Left lung (tissue), 10 donors: Measurements from ENCODE around the gene TRIM25. TPM values are rescaled to one million over a fixed set of nuclear protein-coding genes. Genes with fewer than 3 reads are reported as not detected.

Experiments used
- ATAC-seq: fragments of 200-7000 bp; cut with Tn5 transposase; one replicate; pipeline ENCODE4 v1.9.1; 2020; ENCODE audit warnings: moderate library complexity
- DNase-seq, 4 donors: peaks; one replicate each; pipeline ENCODE4 v3.0.0-alpha.2; 2013 to 2020
- H3K27ac ChIP-seq, 2 donors: fragments of 200-600 bp; sonication (generic) in 1 of 2; one replicate each; pipeline versions ENCODE4 v1.5.0 to v1.8.0; 2020 to 2021
- H3K27me3 ChIP-seq, 2 donors: fragments of 200-600 bp; sonication (generic) in 1 of 2; one replicate each; pipeline versions ENCODE4 v1.5.0 to v1.8.0; 2020 to 2021
- H3K36me3 ChIP-seq, 2 donors: fragments of 200-600 bp; sonication (generic) in 1 of 2; one replicate each; pipeline versions ENCODE4 v1.5.0 to v1.8.0; 2020 to 2021
- H3K4me1 ChIP-seq, 2 donors: fragments of 200-600 bp; one replicate each; pipeline ENCODE4 v1.8.0; 2021
- H3K4me3 ChIP-seq, 2 donors: fragments of 200-600 bp; sonication (generic) in 1 of 2; one replicate each; pipeline versions ENCODE4 v1.5.0 to v1.8.0; 2020 to 2021; ENCODE audit warnings: mild to moderate bottlenecking in 1 of 2
- H3K9me3 ChIP-seq, 2 donors: fragments of 200-600 bp; sonication (generic) in 1 of 2; one replicate each; pipeline versions ENCODE4 v1.5.0 to v1.8.0; 2020 to 2021
- intact Hi-C, 2 donors: fragments of 100-400 bp; cut with DNase I; formaldehyde crosslinking; loops; one replicate each; pipeline versions ENCODE4 v1.11.2 to v1.14.2; 2022
- polyA plus RNA-seq, 6 donors: library from polyadenylated mRNA; unstranded; fragments of 120-200 nt; gene quantifications; one replicate each; pipeline ENCODE4 v1.2.1, GENCODE V29; 2013; ENCODE audit not compliant: insufficient read length in 6 of 6
- total RNA-seq, 2 donors: library from RNA; stranded (reverse); fragmentation: NEBNext Ultra II Directional; extraction: Animal tissue kit (Norgen Biotek cat#: 25700); gene quantifications; one replicate each; pipeline ENCODE4 v1.2.1, GENCODE V29; 2021
- TF ChIP-seq, protein P1 (sequence below), 2 donors: fragments of 200-600 bp; sonication (generic) in 1 of 2; IDR thresholded peaks; one replicate each; pipeline versions ENCODE4 v1.5.0 to v1.8.0; 2021; ENCODE audit warnings: antibody characterized with exemption in 2 of 2
- donor health status: DM: no; HTN: yes; CAD: no.
- donor health status: DM: no; HTN: no; CAD: no.

TRIM25 gene
- total and polyA plus RNA-seq, 8 donors: 42.3 to 127 (median 47.1) TPM

- Histone ChIP-seq H3K9me3 (peaks cover 0 to 8% of the 10 kb centered on the region in 2 donors), H3K4me1 (peaks cover 0 to 3% of the 10 kb centered on the region in 2 donors), H3K27me3 (no peaks in the 10 kb centered on the region), H3K4me3 (no peak overlapping the region), H3K27ac (no peak overlapping the region), H3K36me3 (peaks cover 0 to 52% of the 10 kb centered on the region in 2 donors)
- TF ChIP-seq, protein P1, sequence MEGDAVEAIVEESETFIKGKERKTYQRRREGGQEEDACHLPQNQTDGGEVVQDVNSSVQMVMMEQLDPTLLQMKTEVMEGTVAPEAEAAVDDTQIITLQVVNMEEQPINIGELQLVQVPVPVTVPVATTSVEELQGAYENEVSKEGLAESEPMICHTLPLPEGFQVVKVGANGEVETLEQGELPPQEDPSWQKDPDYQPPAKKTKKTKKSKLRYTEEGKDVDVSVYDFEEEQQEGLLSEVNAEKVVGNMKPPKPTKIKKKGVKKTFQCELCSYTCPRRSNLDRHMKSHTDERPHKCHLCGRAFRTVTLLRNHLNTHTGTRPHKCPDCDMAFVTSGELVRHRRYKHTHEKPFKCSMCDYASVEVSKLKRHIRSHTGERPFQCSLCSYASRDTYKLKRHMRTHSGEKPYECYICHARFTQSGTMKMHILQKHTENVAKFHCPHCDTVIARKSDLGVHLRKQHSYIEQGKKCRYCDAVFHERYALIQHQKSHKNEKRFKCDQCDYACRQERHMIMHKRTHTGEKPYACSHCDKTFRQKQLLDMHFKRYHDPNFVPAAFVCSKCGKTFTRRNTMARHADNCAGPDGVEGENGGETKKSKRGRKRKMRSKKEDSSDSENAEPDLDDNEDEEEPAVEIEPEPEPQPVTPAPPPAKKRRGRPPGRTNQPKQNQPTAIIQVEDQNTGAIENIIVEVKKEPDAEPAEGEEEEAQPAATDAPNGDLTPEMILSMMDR (IDR thresholded peaks at IDR 0.05): no peak
- no peak for DNase-seq
- intact Hi-C loops: no loop called here
- no peak for ATAC-seq
Measured at GRCh38 chr17:56884483-56885311, 29.2 kb downstream of the TRIM25 start.

- H3K9me3 ChIP-seq: peaks cover 0 to 8% of the 10 kb centered on the region in 2 donors
- H3K4me3 ChIP-seq: no peak overlapping the region
- H3K27ac ChIP-seq: no peak overlapping the region
- intact Hi-C loops: no loop called here
- ATAC-seq: no peak
- H3K27me3 ChIP-seq: no peaks in the 10 kb centered on the region
- TF ChIP-seq, protein P1 (IDR thresholded peaks at IDR 0.05): no peak
- peaks cover 0 to 3% of the 10 kb centered on the region in 2 donors for H3K4me1 ChIP-seq
- no peak for DNase-seq
- peaks cover 0 to 41% of the 10 kb centered on the region in 2 donors for H3K36me3 ChIP-seq
Measured at GRCh38 chr17:56883616-56884015, 30.2 kb downstream of the TRIM25 start.

- TF ChIP-seq, protein P1 (IDR thresholded peaks at IDR 0.05): no peak
- Histone ChIP-seq H3K9me3 (no peaks in the 10 kb centered on the region), H3K27ac (no peak overlapping the region), H3K27me3 (no peaks in the 10 kb centered on the region), H3K4me1 (peaks cover 0 to 3% of the 10 kb centered on the region in 2 donors), H3K36me3 (peaks cover 0 to 23% of the 10 kb centered on the region in 2 donors), H3K4me3 (no peak overlapping the region)
- intact Hi-C loops: no loop called here
- no peak for DNase-seq
- ATAC-seq: no peak
Measured at GRCh38 chr17:56881685-56882295, 32.1 kb downstream of the TRIM25 start.

GRCh38 chr17:56880571-56880970 is 33.3 kb downstream of the TRIM25 start:
- ATAC-seq (no peak), DNase-seq (no peak)
- no peak overlapping the region for H3K27ac ChIP-seq
- intact Hi-C loops: no loop called here
- H3K4me3 ChIP-seq: no peak overlapping the region
- H3K9me3 ChIP-seq: no peaks in the 10 kb centered on the region
- H3K27me3 ChIP-seq: no peaks in the 10 kb centered on the region
- peaks cover 0 to 3% of the 10 kb centered on the region in 2 donors for H3K4me1 ChIP-seq
- peaks cover 0 to 11% of the 10 kb centered on the region in 2 donors for H3K36me3 ChIP-seq
- TF ChIP-seq, protein P1 (IDR thresholded peaks at IDR 0.05): no peak

DNA sequence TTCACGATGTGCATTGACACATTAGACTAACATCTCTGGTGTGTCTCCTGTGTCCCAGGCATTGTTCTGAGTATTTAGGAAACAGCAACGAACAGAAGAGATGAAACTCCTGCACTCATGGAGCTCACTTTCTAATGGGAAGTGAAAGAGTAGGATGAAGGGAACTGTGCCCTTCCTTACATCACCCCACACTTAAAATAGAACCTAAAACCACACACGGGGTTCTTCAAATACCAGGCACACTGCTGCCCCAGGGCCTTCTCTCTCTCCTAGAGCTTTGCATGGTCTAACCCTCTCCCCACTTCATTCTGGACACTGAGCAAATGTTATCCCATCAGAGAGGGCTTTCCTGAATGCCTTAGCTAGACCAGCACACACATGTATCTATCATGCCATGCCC is 33.7 kb downstream of the TRIM25 start:
- peak; percentile 26 for ATAC-seq

More for the DNA sequence above, 33.7 kb downstream of the TRIM25 start:
- intact Hi-C loops: no loop called here
- no peak for DNase-seq
- Histone ChIP-seq H3K4me1 (peaks cover 0 to 3% of the 10 kb centered on the region in 2 donors), H3K4me3 (no peak overlapping the region), H3K36me3 (peaks cover 0 to 9% of the 10 kb centered on the region in 2 donors), H3K27ac (no peak overlapping the region), H3K27me3 (no peaks in the 10 kb centered on the region), H3K9me3 (no peaks in the 10 kb centered on the region)
- TF ChIP-seq, protein P1 (IDR thresholded peaks at IDR 0.05): no peak
